ENCODE measurements around the gene UBE3C.

DNA sequence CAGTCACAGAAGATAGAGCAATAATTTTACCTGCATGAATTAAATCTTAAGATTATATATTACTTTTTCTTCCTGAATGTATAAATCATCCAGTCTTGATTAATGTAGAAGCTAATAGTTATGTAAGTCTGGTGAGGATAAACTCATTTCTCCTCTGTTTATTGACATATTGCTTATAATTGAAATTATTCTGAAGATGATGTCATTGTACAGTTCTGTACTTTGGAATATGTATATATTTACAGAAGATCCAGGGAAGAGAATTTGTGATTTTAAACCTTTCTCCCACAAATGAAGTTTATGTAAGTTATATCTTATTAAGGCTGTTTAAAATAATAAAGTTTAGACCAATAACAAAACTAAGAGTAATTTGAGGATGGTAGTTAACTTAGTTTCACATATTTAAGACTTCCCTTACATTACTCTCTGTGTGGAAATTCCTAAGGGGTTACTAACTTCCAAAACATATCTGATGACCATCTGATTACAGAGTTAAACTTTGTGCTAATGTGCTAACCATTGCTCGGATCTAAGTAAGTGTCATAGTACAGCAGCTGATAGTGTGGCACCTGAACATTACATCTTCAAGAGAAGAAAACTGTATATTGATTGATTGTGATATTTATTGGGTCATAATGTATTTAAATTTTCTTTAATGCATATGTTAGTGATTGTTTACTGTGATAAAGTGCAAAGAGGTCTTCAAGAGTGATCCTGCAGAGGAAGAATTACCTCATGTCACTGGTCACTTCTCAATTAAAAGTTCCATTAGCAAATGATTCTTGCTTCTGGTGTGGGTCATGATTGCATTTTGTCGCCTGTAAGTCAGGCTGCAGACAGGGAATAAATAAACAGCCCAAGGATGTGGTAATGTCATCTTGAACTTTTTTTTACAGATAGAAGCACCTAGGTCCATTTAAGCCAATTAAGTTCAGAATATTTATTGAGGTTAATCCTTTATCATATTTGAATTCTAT, 96.9 kb downstream of the UBE3C start:
- TF ChIP-seq RAD21 (conservative IDR thresholded peaks at IDR 0.05) (no peak), EZH2 (IDR thresholded peaks at IDR 0.05; ENCODE audit: borderline replicate concordance, insufficient read depth, low read length, poor library complexity, severe bottlenecking) (no peak), TAF1 (IDR thresholded peaks at IDR 0.05; ENCODE audit: low read depth) (no peak), REST (IDR thresholded peaks at IDR 0.05; ENCODE audit: borderline replicate concordance) (no peak), MXI1 (conservative IDR thresholded peaks at IDR 0.05; ENCODE audit: poor library complexity, severe bottlenecking) (no peak), POLR2AphosphoS5 (IDR thresholded peaks at IDR 0.05) (no peak), EP300 (conservative IDR thresholded peaks at IDR 0.05; ENCODE audit: poor library complexity, severe bottlenecking) (no peak)
- TF ChIP-seq, protein P1, sequence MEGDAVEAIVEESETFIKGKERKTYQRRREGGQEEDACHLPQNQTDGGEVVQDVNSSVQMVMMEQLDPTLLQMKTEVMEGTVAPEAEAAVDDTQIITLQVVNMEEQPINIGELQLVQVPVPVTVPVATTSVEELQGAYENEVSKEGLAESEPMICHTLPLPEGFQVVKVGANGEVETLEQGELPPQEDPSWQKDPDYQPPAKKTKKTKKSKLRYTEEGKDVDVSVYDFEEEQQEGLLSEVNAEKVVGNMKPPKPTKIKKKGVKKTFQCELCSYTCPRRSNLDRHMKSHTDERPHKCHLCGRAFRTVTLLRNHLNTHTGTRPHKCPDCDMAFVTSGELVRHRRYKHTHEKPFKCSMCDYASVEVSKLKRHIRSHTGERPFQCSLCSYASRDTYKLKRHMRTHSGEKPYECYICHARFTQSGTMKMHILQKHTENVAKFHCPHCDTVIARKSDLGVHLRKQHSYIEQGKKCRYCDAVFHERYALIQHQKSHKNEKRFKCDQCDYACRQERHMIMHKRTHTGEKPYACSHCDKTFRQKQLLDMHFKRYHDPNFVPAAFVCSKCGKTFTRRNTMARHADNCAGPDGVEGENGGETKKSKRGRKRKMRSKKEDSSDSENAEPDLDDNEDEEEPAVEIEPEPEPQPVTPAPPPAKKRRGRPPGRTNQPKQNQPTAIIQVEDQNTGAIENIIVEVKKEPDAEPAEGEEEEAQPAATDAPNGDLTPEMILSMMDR (IDR thresholded peaks at IDR 0.05; ENCODE audit: poor library complexity, severe bottlenecking): no peak

All from neural cell (in vitro differentiated cells).